ENCODE measurements around the gene ANKH.

DNA sequence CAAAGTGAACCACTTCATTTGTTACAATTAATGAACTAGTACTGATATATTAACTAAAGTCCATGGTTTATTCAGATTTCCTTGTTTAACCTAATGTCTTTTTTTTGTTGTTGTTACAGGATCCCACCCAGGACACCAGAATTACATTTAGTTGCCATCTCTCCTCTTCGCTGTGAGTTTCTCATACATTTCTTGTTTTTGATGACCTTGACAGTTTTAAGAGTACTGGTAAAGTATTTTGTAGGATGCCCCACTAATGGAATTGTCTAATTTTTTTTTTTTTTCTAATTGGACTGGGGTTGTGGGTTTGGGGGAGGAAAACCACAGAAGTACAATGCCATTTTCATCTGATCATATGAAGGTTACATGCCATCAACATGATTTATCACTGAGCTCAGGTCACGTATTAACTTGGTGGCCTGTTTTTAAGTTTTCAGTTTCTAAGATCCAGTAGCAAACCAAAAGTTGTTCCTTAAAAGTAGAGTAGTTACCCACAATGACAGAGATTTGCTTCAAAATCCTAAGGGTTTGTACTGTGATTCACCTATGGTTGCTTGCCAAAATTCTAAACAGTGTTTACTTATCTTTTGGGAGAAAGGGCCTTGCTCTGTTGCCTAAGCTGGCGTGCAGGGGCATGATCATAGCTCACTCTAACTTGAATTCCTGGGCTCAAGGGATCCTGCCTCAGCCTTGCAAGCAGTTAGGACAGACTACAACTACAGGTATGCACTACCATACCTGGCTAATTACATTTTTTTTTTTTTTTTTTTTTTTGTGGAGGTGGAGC is 211.6 kb downstream of the ANKH start:
- TF ChIP-seq POLR2AphosphoS5 (IDR thresholded peaks at IDR 0.05; ENCODE audit: borderline replicate concordance, low read depth, low read length) (no peak), EZH2 (IDR thresholded peaks at IDR 0.05) (no peak), FOXP2 (optimal IDR thresholded peaks at IDR 0.05; ENCODE audit: control extremely low read depth, extremely low read length, insufficient read depth) (no peak)

Measured in SK-N-MC (cell line).